CD4-positive, alpha-beta T cell treated with Interferon gamma for 1 hour (primary cell): ENCODE results near the gene RNF180.
"Not testable (repeated sequence)": the region's sequence is repeated elsewhere in the genome, so short reads cannot be mapped to it uniquely, and the experiment has no call there.

Experiments
- DNase-seq: peaks from one replicate; pipeline ENCODE4 v3.0.0-alpha.2; 2020

The RNF180 gene

DNA sequence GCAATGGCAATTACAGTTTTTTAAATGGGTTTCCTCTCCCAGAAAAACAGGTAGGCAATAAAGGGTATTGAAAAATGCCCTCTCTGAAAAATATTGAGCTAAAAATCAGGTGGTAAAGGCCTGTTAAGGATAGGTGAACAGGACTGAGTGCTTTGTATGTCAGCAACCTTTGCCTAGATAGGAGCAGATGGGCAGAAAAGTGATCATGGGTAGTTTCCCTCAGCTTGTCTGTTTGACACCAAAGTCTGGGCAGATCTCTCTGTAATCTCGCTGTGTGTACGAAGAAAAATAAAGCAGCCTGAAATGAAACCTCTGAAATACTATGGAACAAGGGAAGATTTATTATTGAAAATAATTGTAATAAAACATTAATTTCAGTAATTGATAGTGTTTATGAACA, 15.8 kb downstream of the RNF180 start:
- no peak for DNase-seq

DNA sequence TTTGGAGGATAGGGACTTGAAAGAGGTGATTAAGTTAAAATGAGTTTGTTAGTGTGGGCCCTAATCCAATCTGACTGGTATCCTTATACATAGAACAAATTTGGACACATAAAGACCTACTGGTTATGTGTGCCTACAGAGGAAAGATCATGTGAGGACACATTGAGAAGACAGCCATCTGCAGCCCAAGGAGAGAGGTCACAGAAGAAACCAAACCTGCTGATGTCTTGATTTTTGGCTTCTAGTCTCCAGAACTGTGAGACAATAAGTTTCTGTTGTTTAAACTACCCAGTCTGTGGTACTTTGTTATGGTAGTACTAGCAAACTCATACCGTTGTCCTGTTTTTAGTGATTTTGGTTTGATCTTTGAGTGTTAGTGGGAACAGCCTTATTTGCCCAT, 18.3 kb downstream of the RNF180 start:
- DNase-seq, result no peak

DNA sequence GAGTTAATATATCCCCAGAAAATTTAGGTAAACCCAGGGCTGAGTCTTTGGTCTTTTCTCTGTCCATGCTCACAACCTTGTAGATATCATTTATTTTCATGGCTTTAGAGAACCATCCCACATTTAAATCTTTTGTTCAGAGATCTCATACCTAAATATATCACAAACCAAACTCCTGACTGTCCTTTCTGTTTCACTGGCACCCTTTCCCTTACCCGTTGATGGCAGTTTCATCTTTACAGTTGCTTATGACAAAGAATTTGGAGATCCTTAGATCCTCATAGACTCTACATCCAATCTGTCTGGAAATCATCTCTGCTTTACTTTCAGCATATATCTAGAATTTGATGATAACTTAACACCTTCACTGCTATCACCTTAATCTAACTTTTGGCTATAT, 19.2 kb downstream of the RNF180 start:
- DNase-seq, result no peak

DNA sequence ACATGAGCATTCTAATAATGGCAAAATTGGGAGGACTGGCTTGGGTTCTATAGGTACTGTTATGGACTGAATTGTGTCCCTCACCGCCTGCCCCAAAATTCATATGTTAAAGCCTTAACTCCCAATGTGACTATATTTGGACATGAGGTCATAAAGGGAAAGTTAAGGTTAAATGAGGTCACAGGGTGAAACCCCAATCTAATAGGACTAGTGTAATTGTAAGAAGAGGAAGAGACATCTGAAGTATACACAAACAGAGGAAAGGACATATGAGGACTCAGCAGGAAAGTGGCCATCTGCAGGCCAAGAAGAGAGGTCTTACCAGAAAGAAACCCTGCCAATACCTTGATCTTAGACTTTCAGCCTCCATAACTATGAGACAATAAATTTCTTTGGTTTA, 23.1 kb downstream of the RNF180 start:
- DNase-seq, result no peak

DNA sequence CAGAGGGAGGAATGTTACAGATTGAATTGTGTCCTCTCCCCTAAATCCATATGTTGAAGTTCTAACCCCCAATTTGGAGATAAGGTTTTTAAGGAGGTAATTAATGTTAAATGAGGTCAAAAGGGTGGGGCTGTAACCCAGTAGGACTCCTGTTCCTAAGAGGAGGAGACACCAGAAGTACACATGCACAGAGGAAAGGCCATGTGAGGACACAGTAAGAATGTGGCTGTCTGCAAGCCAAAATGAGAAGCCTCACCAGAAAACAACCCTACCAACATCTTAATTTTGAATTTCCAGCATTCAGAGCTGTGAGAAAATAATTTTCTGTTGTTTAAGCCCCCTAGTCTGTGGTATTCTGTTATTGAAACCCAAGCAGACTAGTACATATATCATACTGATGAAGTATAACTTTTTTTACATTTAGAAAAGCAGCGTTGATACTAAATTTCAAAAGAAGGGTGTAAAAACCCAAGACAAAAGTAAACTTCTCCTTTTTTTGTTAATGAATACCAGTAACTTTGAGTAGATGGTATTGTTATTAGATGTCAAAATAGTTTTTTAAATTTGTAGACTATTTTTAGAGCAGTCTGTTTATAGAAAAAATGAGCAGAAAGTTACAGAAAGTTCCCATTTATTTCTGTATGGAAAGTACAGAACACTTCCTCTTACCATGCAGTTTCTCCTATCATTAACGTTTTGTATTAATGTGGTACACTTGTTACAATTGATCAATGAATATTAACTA, 25.1 kb downstream of the RNF180 start:
- no peak for DNase-seq

DNA sequence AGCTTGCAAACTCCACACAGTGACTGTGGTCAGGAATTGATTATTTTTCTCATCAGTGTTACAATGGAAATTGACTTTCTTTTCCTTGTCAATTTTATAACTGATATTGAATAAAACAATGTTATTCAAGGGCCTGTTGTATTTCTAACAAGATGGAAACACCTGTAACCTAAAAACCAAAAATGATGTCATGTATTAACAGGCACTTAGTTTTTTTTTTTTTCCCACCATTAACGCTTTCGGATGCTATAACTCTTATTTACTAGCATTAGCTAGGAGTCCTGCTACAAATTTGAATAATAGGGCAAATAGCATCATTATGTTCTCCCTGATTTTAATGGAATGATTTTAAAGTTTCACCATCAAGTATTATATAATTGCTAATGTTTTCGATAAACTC, 30.3 kb downstream of the RNF180 start:
- DNase-seq, result no peak

DNA sequence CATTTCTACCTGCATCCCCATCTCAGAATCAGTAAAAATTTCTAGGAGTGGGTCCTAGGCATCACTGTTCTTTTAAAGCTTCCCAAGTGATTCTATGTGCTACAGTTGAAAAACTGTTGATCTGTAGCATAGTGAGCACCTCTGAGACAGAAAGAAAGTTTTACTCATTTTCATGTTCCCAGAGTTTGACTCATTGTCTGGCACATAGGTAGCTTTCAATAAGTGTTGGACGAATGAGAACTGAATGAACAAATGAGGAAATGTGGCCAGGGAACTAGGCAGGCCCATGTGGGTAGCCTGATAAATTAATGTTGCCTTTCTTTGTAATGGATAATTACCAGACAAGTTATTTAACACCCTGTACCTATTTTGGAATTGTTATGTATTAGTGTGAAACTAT, 33.8 kb downstream of the RNF180 start:
- DNase-seq, result no peak

DNA sequence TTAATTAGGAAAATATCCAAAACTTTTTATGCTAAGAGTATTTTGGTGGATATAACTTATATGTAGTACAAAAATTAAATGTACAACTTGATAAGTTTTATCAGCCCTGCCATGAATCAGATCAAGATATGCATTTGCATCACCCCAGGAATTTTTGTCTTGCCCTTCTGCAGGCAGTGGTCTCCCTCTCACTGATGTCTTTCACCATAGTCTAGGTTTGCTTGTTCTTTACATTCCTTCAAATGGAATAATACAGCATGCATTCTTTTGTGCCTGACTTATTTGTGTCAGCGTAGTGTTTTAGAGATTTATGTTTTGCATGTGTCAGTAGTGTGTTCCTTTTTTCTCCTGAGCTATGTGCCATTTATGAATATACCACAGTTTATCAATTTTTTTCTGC, 36.4 kb downstream of the RNF180 start:
- DNase-seq, result no peak

DNA sequence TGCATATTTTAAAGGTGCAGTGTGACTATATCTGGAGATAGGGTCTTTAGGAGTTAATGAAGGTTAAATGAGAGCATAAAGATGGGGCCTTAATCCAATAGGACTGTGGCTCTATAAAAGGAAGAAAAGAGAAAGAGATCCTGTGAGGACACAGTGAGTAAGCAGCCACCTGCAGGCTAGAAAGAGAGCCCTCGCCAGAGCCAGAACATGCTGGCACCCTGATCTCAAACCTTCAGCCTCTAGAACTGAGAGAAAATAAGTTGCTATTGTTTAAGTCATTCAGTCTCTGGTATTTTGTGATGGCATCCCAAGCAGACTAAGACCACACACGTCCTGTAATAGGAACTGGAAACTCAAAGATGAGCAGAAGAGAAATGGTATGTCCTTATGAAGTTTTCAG, 41.0 kb downstream of the RNF180 start:
- no peak for DNase-seq

DNA sequence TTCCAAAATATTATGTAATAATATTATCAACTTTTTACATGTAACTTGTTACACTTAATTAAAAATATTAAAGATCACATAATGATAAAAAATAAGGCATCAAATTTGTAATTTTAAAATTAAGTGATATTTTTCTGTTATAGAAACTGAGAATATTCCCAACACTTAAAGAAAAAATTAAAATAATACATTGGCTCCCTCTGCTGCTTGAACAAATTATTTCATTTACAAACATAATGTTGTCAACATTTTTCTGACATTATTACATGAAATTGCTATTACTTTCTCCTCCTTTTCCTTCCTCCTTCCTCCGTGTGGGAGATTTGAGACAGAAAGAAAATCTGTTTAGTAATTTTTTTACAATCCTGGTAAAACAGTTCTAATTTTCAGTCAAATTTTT, 42.3 kb downstream of the RNF180 start:
- DNase-seq, result no peak

DNA sequence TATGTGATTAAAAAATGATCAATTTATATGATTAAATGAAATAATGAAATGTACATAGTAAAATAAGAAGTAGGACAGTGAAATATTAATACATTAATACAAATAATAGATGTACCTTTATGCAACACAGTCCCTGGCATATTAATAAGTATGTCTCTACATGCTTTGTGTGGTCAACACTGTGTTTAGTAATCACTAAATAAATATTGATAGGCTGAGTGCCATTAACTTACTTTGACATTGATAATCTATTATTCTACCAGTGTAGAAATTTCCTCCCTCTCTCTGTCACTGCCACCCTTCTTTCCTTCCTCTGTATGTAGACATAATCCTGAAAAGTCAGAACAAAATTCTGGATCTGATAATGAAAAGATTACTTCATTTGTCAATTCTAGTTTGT, 43.7 kb downstream of the RNF180 start:
- no peak for DNase-seq

DNA sequence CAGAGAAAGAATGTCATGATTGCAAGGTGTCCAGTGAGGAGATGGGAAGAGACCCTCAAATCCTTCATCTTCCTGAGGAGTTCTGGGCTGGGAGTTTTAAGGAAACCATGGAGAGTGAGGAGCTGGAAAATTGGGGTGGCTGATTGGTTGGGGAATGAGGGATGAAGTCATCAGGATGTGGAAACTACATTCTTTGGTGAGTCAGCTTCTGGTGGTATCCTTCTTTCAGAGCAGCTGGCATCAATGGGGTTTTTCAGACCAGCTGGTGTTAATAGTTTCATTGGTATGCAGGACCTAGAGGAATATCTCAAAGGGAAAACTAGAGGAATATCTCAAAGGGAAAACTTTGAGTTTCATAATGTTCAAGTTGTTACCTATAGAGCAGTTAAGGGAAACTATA, 45.2 kb downstream of the RNF180 start:
- no peak for DNase-seq

DNA sequence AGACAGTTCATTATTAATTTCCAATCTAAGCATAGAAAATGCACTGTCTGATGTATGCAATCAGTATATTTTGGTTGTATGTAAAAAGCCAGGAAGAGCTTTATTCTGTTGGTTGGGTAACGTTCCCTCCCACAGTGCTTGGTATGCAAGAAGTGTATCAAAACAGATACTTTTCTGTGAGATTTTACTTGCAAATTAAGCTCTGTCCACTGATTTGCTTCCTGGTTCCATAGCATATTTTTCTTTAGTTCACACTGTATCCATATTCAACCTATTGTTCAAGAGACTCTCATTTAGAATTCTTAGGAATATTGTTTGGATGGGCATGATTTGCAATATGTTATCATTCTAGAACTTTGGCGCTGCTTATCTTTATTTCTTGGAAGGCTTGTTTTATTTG, 47.4 kb downstream of the RNF180 start:
- DNase-seq, result no peak

DNA sequence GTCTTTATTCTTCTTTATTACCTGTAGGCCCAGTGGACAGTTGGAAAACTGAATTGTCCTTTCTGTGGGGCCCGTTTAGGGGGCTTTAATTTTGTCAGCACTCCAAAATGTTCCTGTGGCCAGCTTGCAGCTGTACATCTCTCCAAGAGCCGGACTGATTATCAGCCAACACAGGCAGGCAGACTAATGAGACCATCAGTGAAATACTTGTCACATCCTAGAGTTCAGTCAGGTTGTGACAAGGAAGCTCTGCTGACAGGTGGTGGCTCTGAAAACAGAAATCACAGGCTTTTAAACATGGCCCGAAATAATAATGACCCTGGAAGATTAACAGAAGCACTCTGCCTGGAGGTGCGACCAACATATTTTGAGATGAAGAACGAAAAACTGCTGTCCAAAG, 47.9 kb downstream of the RNF180 start:
- no peak for DNase-seq

DNA sequence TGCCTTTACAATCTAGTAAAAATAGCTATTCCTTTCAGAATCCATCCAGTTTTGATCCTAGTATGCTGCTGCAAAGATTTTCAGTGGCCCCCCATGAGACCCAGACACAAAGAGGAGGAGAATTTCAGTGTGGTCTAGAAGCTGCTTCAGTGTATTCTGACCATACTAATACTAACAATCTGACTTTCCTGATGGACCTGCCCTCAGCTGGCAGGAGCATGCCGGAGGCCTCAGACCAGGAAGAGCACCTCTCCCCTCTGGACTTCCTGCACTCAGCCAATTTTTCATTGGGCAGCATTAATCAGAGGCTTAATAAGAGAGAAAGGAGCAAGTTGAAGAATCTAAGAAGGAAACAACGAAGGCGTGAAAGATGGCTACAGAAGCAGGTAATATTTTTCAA, 48.5 kb downstream of the RNF180 start:
- DNase-seq, result no peak

DNA sequence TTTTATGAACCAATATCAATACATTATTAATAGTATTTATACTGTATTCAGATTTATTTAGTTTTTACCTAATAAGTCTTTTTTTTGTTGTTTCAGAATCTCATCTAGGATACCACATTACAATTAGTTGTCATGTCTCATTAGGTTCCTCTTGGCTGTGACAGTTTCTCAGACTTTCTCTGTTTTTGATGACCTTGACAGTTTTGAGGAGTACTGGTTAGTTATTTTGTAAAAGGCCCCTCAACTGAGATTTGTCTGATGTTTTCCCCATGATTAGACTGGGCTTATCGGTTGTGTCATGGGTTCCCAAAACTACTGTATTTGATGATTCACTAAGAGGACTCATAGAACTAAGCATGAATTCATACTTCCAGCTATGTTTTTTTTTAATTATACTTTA, 56.3 kb downstream of the RNF180 start:
- DNase-seq, result no peak

DNA sequence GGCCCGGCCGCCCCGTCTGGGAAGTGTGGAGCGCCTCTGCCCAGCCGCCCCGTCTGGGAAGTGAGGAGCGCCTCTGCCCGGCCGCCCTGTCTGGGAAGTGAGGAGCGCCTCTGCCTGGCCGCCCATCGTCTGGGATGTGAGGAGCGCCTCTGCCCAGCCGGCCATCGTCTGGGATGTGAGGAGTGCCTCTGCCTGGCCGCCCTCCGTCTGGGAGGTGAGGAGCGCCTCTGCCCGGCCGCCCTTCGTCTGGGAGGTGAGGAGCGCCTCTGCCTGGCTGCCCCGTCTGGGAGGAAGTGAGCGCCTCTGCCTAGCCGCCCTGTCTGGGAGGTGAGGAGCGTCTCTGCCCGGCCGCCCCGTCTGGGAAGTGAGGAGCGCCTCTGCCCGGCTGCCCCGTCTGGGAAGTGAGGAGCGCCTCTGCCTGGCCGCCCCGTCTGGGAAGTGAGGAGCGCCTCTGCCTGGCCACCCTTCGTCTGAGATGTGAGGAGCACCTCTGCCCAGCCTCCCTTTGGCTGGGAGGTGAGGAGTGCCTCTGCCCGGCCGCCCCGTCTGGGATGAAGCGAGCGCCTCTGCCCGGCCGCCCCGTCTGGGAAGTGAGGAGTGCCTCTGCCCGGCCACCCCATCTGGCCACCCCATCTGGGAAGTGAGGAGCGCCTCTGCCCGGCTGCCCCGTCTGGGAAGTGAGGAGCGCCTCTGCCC, 59.8 kb downstream of the RNF180 start:
- not testable (repeated sequence) for DNase-seq

DNA sequence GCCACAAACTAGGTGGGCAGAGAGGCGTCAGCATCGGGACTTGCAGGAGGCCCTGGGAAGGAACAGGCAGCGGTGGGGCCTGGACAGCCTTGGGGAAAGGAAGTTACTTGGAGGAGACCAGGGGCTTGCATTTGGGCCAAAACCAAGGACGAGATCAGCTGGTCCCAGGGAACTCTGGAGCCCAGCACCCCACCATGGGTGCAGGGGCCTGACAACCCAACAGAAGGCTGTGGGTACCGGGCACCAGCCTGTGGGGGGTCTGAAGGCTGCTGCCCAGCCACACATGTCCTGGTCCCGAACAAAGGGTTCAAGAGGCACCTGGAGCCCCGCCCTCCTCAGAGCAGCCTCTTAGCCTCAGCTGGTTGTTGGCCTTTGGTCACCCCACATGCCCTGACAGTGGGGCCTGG, 61.5 kb downstream of the RNF180 start:
- DNase-seq, result not testable (repeated sequence)

DNA sequence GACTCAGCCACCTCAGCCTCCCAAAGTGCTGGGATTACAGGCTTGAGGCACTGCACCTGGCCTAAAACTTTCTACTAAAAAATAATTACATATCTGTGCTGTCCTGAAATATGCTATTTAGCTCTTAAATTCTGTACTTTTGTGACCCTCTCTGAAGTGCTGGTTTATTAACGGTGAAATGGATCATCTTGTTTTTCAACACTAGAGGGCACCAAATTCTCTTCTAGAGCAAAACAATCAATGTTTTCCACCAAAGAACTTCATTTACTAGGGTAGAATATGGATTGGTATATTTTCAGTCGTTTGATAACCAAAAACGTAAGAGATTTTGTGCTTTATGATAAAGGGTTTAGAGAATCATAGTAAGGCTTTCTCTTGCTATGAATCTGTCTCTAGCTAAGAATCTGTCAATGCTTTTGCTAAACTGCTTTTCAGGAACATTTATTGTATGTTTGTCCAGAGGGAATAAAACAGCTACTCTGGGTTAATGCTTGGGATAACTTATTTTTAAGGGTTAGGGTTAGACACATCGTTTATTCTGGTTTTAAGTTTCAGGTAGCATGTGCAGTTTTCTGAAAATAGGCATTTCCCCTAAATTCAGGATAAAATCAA, 63.6 kb downstream of the RNF180 start:
- DNase-seq, result no peak

DNA sequence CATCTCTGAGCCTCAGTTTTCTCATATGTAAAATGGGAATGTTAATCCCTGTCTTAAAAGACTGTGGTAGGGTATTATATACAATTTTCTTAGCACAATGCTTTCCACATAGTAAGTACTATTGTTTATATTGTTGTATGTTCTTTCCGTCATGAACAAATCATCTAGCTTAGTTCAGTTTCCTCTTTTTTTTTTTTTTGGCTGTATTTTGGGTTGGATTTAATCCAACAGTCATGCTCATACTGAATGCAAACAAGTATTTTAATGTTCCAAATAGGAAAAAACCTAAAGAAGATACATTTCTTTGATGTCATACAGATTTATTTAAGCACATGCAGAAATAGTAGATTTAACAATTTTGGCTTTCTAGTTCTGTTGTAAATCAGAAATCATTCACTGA, 95.1 kb downstream of the RNF180 start:
- DNase-seq, result no peak

DNA sequence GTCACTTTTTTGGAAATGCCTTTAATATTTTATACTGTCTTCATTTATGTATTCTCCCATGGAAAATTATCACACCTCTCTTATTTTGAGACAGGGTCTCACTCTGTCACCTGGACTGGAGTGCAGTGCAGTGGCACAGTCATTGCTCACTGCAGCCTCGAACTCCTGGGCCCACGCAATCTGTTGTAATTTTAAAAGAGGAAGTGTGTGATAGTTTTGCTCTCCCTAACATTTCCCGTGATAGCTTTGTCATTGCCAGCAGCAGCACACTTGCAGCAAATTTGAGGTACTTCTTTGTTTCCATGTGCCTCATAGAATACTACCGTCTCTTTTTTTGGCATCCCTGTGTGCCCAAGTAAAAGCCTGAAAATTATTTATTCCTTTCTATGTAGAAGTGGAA, 103.5 kb downstream of the RNF180 start:
- DNase-seq, result no peak

DNA sequence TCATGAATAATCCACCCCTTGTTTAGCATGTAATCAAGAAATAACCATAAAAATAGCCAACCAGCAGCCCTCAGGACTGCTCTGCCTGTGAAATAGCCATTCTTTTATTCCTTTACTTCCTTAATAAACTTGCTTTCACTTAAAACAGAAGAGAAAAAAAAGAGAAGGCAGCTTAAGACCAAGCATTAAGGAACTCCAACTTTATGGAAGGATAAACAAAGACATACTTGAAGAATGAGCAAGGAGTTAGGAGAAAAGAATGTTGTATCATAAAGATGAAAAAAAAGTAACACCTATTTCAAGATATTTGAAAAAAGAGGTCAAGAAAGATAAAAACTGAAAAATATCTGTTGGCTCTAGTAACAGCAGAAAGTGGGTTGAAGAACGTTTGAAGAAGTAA, 107.6 kb downstream of the RNF180 start:
- DNase-seq, result no peak

DNA sequence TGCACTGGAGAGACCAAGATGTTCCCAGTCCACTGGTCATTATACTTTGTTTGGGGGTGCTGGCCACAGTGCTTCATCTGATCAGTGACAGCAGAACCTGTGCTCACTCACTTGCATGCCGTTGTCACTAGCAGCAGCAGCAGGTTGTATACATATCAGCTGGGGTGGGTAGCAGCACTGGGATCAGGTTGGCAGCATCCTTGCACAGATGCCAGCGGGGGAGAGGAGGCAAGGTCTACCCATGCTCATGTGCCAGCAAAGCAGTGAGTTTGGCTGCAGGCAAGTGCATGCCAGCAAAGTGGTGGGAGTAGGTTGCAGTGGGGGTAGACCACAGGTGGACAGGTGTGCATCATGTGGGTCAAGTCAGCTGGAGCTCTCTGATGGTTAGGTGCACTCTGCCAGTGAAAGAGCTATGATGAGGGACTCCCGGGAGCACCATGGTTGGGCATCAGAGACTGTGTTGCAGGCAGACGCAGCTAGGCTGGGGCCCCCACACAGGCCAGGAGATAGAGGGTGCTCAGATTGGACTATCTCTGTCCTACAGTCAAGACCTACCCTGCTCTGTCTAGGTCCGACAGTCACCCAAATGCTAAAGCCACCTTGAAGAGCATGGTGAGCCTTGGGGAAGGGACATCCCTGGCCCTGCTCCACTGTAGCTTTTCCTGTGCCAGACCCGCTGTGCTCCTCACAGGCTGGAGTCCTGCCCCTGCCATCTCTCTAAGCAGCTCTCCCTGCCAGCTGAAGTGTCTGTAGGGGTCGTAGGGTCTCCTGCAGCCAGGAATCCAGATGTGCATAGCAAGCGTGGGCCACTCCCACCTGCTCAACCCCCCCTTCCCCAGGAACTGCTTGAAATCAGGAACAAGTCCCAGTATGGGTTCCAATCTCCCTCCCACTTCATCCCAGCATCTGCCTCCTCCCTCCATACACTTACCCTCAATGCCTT, 119.8 kb downstream of the RNF180 start:
- no peak for DNase-seq
